Fibroblast of gingiva (primary cell): ENCODE data around the gene CBLIF.
"Not testable (repeated sequence)": the region's sequence is repeated elsewhere in the genome, so short reads cannot be mapped to it uniquely, and the experiment has no call there.

Source experiments
- DNase-seq: peaks from one replicate; pipeline ENCODE4 v3.0.0-alpha.2; 2011; ENCODE audit warnings: low read depth

Gene CBLIF

DNA sequence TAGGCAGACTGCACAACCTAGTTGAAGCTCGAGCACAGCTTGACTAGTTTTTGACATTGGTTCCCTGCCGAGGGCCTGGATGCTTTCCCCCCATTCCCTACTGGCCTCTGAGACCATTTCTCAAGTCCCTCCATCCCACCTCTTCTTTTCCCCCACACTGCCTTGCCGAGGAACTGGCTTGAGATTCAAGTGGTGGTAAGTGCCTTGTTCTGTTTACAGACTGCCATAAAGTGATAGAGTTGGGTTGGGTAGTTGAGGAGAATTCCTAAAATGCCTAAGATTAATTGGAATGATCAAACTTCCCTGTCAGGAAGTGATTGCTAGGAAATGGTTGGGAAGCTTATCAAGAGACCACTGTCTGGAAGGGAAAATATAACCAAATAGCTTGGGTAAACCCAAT, 50.9 kb downstream of the CBLIF start:
- DNase-seq, result no peak

DNA sequence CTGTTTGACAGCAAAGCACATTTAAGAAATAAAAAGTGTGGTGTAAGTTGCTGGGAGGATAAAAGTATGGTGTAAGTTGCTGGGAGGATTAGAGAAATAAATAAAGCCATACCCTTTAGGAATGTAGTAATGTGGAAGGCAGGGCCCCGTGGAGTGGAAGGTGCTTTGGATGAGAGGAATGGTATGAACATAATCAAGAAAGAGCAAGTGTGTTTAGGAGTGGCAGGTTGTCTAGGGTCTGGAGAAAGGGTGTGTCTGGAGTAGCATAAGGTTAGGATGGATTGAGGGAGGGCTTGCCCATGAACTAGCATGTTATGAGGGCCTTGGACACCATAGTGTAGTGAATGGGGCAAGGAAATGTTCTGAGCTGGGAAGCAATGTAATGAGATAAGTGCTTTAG, 52.8 kb downstream of the CBLIF start:
- DNase-seq, result no peak

DNA sequence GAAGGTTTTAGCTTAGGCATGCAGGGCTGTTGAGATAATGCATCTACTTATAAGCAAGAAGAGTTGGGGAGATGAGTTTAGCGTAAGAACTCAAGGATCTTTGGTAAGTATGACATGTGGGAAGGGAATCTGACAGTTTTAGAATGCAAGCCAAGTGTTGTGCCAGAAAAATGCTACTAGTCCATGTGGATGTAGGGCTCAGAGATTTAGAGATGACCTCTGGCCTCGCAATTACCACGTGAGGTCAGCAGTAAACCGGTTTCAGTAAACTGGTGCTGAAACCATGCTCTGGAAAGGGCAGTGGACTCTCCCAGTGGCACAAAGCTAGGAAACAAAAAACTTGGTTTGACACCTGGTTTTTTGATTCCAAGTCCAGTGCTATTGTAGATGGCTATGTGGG, 53.7 kb downstream of the CBLIF start:
- DNase-seq, result no peak

DNA sequence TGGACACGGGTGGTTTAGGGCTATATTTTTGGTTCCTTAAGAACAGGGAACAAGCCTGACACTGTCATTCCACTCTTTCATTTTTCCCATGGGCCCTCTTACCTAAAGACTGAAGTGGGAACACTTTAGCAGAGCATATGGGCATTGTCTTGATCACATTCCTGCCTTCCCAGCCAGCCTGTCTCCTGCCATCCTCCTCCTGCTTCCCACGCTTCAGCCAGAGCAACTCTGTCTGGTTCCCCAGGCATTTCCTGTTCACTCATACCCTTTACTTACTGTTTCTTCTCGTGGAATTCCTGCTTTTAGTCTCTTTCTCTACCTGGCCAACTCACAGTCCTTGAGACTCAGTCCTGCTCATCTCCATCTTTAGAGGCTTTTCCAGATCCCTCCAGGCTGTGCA, 57.5 kb downstream of the CBLIF start:
- no peak for DNase-seq

DNA sequence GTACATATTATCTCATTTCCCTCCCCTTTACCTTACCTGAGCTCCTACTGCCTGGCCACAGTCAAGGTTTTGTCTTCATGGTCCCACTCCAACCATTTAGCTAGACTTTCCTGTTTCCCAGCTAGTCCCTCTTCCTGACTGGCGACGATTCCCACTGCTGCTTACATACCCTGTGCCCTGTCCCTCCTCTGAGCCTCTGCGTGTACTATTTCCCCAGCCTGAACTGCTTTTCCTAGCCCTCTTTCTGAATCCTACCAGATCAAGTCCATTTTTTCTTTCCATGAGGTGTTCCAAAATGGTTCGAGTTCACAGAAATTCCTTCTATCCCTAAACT, 58.1 kb downstream of the CBLIF start:
- DNase-seq, result no peak

DNA sequence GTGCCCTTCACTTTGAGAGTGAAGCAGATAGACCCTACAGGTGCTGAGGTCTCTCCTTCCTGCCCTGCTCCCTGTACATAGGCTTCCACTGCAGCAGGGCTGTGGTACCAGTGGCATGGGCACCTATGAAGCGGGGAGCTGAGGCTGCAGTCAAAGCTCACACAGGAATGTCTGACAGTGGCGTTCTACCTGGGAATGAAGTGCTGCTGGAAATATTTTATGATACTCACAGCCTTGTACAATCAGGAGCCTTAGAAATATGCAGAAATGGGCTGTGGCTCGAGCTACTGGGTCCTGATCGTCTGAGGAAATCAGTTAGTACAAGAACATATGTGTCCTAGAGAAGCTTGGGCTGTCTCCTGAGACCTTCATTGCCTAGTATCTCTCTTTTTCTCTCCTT, 59.5 kb downstream of the CBLIF start:
- no peak for DNase-seq

DNA sequence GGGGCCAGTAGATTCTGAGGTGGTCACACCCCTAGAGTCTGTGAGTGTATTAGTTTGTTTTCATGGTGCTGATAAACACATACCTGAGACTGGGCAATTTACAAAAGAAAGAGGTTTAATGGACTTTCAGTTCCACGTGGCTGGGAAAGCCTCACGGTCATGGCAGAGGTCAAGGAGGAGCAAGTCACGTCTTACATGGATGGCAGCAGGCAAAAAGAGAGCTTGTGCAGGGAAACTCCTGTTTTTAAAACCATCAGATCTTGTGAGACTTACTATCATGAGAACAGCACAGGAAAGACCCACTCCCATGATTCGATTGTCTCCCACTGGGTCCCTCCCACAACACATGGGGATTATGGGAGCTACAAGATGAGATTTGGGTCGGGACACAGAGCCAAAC, 60.9 kb downstream of the CBLIF start:
- not testable (repeated sequence) for DNase-seq

DNA sequence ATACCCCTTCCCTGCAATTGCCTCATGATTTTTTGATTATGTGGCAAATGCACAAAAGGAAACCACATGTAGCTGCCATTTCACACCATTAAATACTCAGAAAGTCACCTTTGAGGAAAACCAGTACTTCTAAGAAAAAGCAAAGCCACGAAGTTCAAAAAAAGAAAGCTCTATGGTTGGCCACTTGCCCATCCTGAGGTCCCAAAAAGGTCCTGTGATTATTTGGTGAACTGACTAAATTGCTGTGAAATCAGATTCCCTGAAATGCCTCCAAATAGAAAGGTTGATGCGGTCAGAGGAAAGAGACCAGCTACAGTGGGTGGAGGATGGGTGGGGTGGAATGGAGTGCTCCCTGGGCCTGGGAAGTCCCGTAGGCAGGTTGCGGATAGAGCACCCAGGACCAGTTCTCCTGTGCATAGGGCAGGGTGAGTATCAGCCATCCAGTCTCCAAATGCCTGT, 61.6 kb downstream of the CBLIF start:
- no peak for DNase-seq

DNA sequence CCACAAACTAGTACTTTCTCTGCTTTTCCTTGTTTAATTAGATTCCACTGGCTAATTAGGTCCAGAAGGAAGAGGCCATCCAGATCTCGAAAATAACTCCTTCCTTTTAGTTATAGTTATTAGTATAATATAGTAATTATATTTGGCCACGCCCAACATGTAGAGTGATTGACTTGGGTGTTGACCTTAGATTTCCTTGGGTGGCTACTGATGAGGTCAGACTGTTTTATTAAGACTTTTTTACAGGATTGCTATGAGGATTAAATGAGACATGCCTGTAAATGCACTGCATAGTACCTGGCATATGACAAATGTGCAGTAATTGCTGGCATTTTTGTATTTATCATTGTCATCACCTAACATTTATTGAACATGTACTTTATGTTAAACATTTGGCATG, 63.2 kb downstream of the CBLIF start:
- DNase-seq, result no peak

DNA sequence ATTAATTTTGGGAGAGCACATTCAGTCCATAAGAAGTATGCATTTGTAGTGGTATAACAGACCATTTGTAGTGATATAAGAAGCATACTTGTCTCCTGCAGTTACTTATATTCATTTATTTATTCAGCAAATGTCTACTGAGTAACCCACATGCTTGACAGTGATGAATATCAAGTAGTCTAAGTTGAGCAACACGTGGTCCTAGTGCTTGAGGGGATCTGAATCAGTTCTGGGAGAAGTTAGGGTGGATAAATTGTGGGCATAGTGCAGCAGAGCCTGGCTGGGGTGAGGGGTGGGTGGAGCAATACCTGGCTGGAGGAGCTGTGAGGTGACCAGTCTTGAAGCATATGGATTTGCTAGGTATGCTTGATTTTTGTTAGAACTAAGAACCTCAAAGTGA, 65.8 kb downstream of the CBLIF start:
- DNase-seq, result no peak
